Psoas muscle (tissue), 8 donors: ENCODE measurements around the gene RASL11A. TPM values are rescaled to one million over a fixed set of nuclear protein-coding genes. Genes with fewer than 3 reads are reported as not detected.

Source experiments
- ATAC-seq, 4 donors: fragments of 200-7000 bp; cut with Tn5 transposase; one replicate each; pipeline ENCODE4 v1.9.1; 2020; ENCODE audit warnings: moderate library complexity in 3 of 4, mild to moderate bottlenecking in 2 of 4
- DNase-seq, 2 donors: peaks; one replicate each; pipeline ENCODE4 v3.0.0-alpha.2; 2020
- H3K27ac ChIP-seq: fragments of 200-600 bp; one replicate; pipeline ENCODE4 v1.8.0; 2022
- H3K27me3 ChIP-seq, 3 donors: fragments of 200-600 bp in 1 of 3; one replicate each; pipeline versions ENCODE4 v1.6.1 to v1.8.0; 2013 to 2022; ENCODE audit warnings: low read length in 2 of 3, mild to moderate bottlenecking in 2 of 3, moderate library complexity in 1 of 3; ENCODE audit not compliant: insufficient read depth in 3 of 3
- H3K36me3 ChIP-seq, 2 donors: fragments of 200-600 bp in 1 of 2; one replicate each; pipeline versions ENCODE4 v1.6.1 to v1.8.0; 2013 to 2022; ENCODE audit warnings: low read depth in 1 of 2, mild to moderate bottlenecking in 1 of 2, moderate library complexity in 1 of 2; ENCODE audit not compliant: insufficient read depth in 1 of 2
- H3K4me1 ChIP-seq: fragments of 200-600 bp; one replicate; pipeline ENCODE4 v1.8.0; 2022
- H3K4me3 ChIP-seq: fragments of 200-600 bp; one replicate; pipeline ENCODE4 v1.8.0; 2022; ENCODE audit warnings: mild to moderate bottlenecking
- H3K9me3 ChIP-seq: fragments of 200-600 bp; one replicate; pipeline ENCODE4 v1.8.0; 2022
- WGBS, 3 donors: extraction: QIAGEN DNeasy Blood & Tissue Kit; methylation state at CpG; one replicate each; pipeline versions ENCODE4 v1.1.6 to v1.1.7; 2013; 5-methylcytosine and 5-hydroxymethylcytosine counted together
- intact Hi-C, 2 donors: fragments of 100-400 bp; cut with DNase I; formaldehyde crosslinking; loops; one replicate each; pipeline versions ENCODE4 v1.11.0 to v1.14.2; 2022
- polyA plus RNA-seq, 3 donors: library from polyadenylated mRNA; stranded (reverse); fragments of 200-250 nt; gene quantifications; one replicate each; pipeline ENCODE4 v1.2.3, GENCODE V29; 2013
- total RNA-seq, 4 donors: library from RNA; stranded (reverse); fragmentation: NEBNext Ultra II Directional in 2 of 4; extraction: Animal tissue kit (Norgen Biotek cat#: 25700) in 2 of 4; gene quantifications; one replicate each; pipeline versions ENCODE4 v1.2.1 to v1.2.4, GENCODE V29; 2021 to 2023
- TF ChIP-seq, protein P1 (sequence below): fragments of 200-600 bp; IDR thresholded peaks from one replicate; pipeline ENCODE4 v1.8.0; 2022; ENCODE audit warnings: antibody characterized with exemption
- donor health status: healthy with polysubstance abuse.
- donor health status: DM: no; HTN: no; CAD: no; lungs with moderate emphysema.
- donor health status: Bipolar disorder and iron deficiency.
- donor health status: healthy.
- donor health status: DM: yes; HTN: yes; CAD: no.
- donor health status: DM: no; HTN: no; CAD: no.
- donor health status: DM: no; HTN: no; CAD: no.
- donor health status: DM: yes; HTN: yes; CAD: no.

RASL11A gene
- total and polyA plus RNA-seq, 7 donors, result 2.3 to 6.4 (median 3.3) TPM

DNA sequence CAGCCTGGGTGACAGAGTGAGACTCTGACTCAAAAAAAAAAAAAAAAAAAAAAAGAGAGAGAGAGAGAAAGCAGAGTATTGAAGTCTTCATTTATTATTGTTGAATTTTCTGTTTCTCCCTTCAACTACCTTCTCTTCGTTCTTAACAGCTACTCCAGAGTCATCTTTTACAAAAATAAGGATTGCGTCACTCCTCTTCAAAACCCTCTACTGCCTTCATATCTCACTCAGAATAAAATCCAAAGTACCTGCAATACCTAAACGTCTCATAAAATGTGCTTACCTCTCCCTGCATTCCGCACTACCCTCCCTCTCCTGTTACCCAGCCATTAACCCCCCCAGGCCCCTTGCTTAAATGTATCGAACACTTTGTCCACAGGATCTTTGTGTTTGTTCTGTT, 36.7 kb upstream of the RASL11A start:
- WGBS, 3 donors, result 84 to 95% (median 87%) methylated on average over 5 of the region's 5 CpGs
- intact Hi-C loops, result no loop called here
- DNase-seq, result no peak

DNA sequence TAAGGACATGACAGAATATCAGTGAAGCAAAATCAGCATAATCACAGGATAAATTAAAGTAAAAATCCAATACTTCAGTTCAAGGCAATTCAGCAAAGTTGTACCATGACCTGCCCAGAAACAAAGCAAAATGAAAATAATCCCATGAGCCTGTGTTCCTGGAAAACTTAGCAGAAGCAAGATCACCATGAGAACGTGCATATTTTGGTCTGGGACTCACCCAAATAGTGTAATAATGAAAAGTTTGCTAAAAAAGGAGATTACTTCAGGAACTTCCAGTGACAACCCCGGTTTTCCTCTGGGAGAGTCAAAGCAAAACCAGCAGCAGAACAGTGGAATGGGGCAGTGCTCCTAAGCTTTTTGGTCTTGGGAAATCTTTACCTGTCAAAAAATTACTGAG, 34.2 kb upstream of the RASL11A start:
- TF ChIP-seq, protein P1, sequence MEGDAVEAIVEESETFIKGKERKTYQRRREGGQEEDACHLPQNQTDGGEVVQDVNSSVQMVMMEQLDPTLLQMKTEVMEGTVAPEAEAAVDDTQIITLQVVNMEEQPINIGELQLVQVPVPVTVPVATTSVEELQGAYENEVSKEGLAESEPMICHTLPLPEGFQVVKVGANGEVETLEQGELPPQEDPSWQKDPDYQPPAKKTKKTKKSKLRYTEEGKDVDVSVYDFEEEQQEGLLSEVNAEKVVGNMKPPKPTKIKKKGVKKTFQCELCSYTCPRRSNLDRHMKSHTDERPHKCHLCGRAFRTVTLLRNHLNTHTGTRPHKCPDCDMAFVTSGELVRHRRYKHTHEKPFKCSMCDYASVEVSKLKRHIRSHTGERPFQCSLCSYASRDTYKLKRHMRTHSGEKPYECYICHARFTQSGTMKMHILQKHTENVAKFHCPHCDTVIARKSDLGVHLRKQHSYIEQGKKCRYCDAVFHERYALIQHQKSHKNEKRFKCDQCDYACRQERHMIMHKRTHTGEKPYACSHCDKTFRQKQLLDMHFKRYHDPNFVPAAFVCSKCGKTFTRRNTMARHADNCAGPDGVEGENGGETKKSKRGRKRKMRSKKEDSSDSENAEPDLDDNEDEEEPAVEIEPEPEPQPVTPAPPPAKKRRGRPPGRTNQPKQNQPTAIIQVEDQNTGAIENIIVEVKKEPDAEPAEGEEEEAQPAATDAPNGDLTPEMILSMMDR, result no peak
- Histone ChIP-seq H3K4me3 (no peak overlapping the region), H3K9me3 (no peaks in the 10 kb centered on the region), H3K27me3 (no peaks in the 10 kb centered on the region), H3K27ac (no peak overlapping the region), H3K4me1 (no peaks in the 10 kb centered on the region), H3K36me3 (no peaks in the 10 kb centered on the region)
- intact Hi-C loops, result no loop called here
- 34 to 38% (median 35%) methylated on average over 2 of the region's 2 CpGs for WGBS, 3 donors
- no peak for ATAC-seq
- no peak for DNase-seq

More for the DNA sequence above, 36.7 kb upstream of the RASL11A start:
- no peak for ATAC-seq
- TF ChIP-seq, protein P1, result no peak
- Histone ChIP-seq H3K27me3 (no peaks in the 10 kb centered on the region), H3K9me3 (no peaks in the 10 kb centered on the region), H3K36me3 (no peaks in the 10 kb centered on the region), H3K4me1 (no peaks in the 10 kb centered on the region), H3K27ac (no peak overlapping the region), H3K4me3 (no peak overlapping the region)

DNA sequence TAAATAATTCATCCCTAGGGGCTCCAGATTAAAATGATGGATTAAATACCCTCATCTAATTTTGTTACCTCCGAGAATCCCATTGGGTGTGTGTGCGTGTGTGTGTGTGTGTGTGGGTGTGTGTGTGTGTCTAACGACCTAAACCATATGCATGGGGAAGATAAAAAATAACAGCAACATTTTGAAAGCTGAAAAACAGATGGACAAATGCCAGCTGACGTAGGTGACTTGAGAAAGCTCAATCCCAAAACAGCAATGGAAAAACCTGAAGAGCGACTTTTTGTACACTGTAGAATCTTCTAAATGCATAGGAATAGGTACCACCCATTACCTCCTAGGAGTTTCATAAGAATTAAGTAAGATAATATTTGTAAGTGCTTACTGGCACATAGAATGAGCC, 27.9 kb upstream of the RASL11A start:
- Histone ChIP-seq H3K4me1 (no peaks in the 10 kb centered on the region), H3K27ac (no peak overlapping the region), H3K9me3 (no peaks in the 10 kb centered on the region), H3K27me3 (no peaks in the 10 kb centered on the region), H3K4me3 (no peak overlapping the region), H3K36me3 (peaks cover 0 to 17% of the 10 kb centered on the region in 2 donors)
- no peak for ATAC-seq
- DNase-seq, result no peak
- intact Hi-C loops, result no loop called here
- TF ChIP-seq, protein P1, result no peak
- WGBS, 3 donors, result 86 to 87% (median 87%) methylated on average over 5 of the region's 5 CpGs

DNA sequence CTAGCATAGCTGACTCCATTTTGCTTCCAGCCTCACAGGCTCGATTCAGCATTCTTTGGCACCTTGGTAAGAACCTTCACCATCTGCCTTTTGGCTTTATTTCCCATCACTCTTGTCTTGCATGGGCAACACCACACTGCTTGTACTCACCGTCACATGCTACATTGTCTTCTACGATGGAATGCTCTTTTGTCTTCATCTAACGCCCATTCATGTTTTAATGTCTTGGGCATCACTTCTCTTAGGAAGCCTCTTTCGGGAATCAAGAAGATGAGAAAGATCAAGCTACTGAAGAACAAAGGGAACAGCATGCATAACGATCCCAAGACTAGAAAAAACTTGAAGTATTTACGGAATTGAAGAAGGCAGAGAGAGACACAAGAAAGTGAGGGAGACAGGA, 25.0 kb upstream of the RASL11A start:
- H3K4me1 ChIP-seq, result peaks cover 10% of the 10 kb centered on the region
- ATAC-seq (no peak), DNase-seq (no peak)
- WGBS, 3 donors, result 82 to 86% (median 83%) methylated on average over 7 of the region's 7 CpGs
- H3K4me3 ChIP-seq, result no peak overlapping the region
- intact Hi-C loops, result no loop called here
- H3K9me3 ChIP-seq, result no peaks in the 10 kb centered on the region
- no peaks in the 10 kb centered on the region for H3K27me3 ChIP-seq
- no peak overlapping the region for H3K27ac ChIP-seq
- TF ChIP-seq, protein P1, result no peak
- H3K36me3 ChIP-seq, result peaks cover 0 to 17% of the 10 kb centered on the region in 2 donors

DNA sequence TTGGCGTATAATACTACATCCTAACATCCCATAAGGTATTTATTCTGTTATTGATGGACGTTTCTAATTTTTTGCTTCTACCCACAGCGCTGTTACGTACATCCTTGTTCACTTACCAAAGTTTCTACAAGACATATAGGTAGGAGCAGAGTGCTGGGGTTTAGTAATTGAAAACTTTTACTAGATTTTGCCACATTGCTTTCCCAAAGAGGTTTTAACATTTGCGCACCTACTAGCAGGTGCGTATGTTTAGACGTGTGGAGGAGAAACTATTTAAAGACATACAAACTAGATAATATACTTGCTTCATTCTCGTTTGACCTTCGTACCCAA, 19.8 kb upstream of the RASL11A start:
- Histone ChIP-seq H3K27ac (peak overlapping the region; percentile 98), H3K27me3 (no peaks in the 10 kb centered on the region), H3K36me3 (peaks cover 4 to 26% of the 10 kb centered on the region in 2 donors), H3K4me3 (peak overlapping the region; percentile 81), H3K4me1 (peaks cover 33% of the 10 kb centered on the region), H3K9me3 (no peaks in the 10 kb centered on the region)
- DNase-seq (no peak), ATAC-seq (peak in 2 of 4 donors; percentile 0 to 4)
- TF ChIP-seq, protein P1, result no peak
- 1% methylated on average over 9 of the region's 9 CpGs for WGBS, 3 donors
- intact Hi-C loops, result loop anchor here (1.0 to 10.0 kb wide), 4 partner anchors 78 to 177 kb away; partner anchors contain the start of genes USP12 (in 2 of the 2) and GTF3A (in 1 of the 2)
